Measurements from ENCODE around the gene CENPI.
A peak's percentile ranks its signal among the peaks of the same experiment; 100 is the strongest.
"Not testable (repeated sequence)": the region's sequence is repeated elsewhere in the genome, so short reads cannot be mapped to it uniquely, and the experiment has no call there.

The CENPI gene, protein sequence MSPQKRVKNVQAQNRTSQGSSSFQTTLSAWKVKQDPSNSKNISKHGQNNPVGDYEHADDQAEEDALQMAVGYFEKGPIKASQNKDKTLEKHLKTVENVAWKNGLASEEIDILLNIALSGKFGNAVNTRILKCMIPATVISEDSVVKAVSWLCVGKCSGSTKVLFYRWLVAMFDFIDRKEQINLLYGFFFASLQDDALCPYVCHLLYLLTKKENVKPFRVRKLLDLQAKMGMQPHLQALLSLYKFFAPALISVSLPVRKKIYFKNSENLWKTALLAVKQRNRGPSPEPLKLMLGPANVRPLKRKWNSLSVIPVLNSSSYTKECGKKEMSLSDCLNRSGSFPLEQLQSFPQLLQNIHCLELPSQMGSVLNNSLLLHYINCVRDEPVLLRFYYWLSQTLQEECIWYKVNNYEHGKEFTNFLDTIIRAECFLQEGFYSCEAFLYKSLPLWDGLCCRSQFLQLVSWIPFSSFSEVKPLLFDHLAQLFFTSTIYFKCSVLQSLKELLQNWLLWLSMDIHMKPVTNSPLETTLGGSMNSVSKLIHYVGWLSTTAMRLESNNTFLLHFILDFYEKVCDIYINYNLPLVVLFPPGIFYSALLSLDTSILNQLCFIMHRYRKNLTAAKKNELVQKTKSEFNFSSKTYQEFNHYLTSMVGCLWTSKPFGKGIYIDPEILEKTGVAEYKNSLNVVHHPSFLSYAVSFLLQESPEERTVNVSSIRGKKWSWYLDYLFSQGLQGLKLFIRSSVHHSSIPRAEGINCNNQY

DNA sequence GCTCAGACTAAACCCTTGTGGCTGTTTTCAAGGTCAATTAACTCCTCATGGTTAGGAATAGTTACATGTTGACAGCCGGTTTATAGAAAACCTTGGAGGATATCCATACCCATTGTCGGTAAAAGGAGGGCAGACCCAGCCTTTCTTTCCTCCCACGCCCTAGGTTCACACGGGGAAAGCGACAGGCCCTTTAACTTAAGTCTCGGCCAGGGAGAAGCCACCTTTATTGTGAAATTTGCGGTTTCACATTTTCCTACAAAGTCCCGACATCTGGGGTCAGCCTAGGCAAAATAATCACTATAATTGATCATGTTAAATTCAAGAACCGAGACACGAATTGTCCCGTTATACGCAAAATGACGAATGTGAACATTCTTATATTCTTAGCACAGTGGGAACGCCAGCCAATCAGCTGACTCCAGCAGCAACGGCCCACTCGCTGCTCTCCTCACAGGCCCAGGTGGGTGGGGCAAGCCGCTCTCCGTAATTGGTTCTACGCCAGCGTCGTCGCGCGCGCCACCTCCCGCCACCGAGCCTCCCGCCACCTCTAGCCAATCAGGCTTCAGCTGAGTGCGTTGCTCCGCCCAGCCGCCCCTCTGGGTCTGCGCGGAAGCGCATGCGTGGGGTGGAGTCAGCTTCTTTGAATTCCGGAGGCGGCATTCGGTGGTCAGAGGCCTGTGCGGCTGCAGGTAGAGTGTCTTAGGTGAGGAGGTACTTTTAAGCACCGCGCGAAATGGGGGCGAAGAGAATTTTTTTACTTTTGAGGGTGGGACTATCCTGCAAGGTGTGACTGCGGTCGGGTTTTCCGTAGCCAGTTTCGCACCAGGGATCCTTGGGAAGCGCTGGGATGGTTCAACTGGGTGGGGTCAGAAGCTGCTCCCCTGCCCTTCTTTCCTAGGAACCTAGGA is at the start of gene CENPI:
CENPI (plus strand) TSS at position 659 of the 908 bp plus-strand sequence. CDS start 2,867 bp downstream, outside the sequence.
- peak; percentile 96 for DNase-seq

DNA sequence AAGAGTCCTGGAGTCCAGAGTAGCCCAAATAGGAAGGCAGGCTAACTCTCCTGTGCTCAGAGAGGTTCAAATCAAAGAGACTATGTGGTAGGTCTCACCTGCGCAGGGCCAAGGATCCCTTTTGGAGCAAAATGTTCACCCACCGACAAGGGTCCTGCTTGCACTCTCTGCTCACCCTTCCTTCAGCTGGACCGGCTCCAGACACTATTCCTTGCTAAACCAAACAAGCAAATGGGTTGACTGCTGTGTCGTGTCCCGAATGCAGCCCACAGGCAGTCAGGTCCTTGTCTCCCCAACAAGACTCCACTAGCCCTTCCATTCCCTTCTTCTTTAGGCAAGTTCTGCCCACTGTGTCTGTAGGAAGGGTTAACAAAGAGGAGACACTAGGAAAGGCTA is 46.9 kb upstream of the CENPI start:
- DNase-seq = no peak

DNA sequence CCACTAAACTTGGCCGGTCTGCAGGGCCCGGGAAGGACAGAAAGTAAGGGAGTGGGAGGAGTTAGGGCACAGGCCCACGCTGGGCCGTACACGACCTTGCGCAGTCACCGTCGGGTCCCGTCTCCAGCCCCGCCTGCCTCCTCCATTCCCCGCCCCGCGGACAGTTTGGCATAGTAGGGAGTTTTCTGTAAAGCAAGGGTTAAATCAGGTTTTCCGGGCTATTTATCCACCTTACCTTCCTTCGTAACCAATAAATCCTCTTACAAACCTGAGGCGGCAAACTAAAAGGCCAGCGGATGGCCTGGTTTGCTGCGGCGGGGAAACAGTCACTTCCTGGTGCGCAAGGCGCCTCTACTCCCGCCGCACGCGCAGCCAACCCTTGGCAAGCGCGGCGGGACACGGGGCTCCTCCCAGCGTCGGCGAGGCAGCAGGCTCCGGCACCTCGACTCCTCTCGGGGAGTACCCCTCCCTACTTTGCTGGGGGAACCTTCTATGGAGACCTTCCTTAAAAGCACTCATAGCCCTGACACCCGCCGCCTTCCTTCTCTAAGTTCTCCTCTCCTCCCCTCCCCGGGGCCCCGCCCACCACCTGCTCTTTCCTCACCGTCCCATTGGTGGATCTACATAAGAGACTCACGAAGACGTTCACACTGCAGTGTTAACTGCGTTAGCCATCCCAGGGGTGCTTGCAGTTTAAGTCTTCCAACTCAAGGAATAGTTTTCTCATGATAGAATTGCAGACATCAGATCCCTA is 46.3 kb upstream of the CENPI start, which contains the start of gene TRMT2B:
TRMT2B (minus strand) TSS at position 563 of the 754 bp plus-strand sequence. CDS start 9,822 bp downstream, outside the sequence.
- peak; percentile 85 for DNase-seq

DNA sequence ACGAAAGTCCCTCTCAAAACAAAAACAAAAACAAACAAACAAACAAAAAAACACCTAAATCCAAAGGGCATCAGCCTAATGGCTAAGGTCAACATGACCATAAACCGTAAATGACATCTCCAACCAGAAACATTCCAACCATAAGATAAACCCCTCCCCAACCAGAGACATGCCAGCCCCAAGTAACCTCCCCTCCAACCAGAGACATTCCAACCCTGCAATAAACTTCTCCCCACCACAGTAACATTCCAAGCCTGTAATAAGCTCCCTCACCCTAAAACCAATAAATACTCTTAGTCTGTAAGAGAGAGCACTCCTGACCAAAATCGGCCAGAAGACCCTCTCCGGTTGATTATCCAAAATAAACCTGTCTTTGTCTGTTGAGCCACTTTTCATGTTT is 41.5 kb upstream of the CENPI start:
- DNase-seq = not testable (repeated sequence)

DNA sequence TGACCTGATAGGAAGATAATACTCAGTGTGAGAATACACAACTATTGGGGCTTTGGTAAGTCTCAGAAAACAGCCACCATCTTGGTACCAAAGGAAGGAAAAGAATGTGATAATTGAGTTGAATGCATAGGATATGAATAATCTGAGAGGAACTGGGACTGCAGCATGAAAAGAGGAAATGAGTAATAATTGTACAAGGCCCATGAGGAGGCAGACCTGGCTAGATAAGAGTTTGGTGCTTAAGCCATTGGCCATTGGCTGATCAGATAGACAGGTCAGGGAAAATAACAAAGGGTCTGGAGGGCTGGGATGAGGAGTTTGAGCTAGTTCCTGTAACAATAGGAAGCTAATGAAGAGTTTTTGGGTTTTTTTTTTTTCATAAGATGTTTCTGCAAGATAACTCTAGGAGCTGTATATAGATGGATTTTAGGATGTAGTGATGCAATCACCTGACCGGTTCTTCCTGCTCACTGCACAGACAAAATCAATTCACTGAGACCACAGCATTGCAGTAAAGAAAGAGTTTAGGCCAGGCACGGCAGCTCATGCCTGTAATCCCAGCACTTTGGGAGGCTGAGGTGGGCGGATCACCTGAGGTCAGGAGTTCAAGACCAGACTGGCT is 40.8 kb upstream of the CENPI start:
- DNase-seq = no peak

DNA sequence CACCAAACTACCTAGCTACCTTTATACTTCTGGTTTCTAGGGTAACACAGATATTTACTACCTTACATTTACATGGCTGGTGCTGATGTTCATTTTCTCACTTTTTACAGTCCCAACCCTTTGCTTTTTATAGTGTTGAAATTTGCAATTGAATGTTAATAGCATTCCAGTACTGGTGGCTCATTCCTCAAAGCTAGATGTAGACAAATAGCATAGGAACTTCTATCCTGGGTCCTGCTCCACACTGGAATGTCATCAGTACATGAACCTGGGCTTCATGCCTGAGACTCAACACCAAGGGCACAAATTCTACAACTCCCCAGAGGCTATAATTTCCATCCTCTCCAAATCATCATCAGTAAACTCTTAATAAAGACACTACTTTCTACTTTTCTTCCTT is 35.8 kb upstream of the CENPI start:
- no peak for DNase-seq

DNA sequence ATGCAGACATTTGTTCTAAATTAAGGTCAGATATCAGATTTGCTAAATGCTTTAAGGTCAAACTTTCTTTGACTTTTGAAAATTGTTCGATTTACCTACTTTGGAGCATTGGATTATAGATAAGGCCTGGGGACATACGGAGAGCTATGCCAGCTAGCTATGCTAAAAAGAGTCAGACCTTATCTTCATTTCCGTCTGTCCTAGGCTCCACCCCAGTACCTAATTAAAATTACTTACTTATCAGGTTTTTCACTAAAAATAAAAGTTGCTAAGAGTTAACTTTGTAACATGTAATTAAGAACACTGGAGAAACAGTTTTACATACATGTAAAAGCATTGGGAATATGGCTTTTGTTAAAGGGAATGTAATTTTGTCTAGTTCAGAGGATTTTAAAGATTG is 26.4 kb upstream of the CENPI start:
- DNase-seq = no peak

DNA sequence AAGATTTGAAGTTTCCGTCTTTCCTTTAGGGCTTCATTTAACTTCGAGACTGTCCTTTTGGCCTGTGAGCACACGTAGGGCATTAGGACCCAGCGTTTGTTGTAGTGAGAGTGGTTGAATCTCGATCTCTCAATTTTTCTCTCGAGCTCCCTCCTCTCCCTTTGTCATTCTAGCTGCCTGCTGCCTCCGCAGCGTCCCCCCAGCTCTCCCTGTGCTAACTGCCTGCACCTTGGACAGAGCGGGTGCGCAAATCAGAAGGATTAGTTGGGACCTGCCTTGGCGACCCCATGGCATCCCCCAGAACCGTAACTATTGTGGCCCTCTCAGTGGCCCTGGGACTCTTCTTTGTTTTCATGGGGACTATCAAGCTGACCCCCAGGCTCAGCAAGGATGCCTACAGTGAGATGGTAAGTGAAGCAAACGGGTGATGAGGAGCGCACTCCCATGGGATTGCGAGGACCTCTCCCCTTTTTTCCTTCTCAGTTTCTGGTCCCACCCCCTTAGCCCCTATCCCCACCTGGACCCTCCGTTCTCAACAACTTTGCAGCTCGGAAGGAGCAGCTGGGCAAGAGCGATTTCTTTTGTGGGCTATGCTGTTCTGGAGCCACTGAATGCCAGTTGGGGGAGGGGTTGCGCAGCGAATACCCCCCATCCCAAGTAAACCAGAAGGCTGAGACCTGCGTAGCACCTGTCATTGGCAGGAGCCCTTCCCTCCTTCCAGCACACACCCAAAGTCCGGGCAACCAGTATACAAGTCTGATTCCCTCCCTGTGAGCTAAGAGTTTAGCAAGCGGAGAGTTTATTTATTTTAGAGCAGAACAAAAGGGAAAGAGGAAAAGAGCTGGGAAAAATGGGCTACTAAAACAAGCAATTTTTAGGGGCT is 19.0 kb upstream of the CENPI start, which contains the start of gene TMEM35A:
TMEM35A (plus strand) TSS at position 164 of the 883 bp plus-strand sequence; CDS start at position 288, 124 bp downstream.
- DNase-seq = no peak

DNA sequence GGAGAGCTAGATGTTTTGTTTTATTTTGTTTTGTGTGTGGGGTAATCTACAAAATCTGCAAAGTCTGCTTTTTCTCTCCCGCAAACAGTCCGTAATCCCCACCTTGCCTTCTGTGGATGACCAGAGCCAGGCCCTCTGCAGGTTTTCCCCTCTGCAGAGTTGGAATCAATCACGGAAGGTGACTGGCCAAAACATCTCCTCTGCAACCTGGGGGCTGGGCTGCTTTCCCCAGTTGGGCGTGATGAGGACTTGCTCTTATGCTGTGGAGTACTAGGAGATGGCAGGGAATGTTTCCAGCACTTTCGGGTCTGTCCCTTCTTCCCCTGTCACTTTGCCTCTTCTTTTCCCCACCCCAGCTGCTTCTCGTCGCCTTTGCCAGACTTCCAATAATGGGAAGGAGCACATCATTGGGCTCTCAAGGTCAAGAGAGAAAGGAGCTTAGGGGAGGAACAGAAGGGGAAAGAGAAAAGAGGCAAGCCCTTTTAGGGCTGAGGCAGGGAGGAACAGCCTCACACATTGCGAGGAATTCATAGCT is 18.2 kb upstream of the CENPI start:
- DNase-seq = no peak

DNA sequence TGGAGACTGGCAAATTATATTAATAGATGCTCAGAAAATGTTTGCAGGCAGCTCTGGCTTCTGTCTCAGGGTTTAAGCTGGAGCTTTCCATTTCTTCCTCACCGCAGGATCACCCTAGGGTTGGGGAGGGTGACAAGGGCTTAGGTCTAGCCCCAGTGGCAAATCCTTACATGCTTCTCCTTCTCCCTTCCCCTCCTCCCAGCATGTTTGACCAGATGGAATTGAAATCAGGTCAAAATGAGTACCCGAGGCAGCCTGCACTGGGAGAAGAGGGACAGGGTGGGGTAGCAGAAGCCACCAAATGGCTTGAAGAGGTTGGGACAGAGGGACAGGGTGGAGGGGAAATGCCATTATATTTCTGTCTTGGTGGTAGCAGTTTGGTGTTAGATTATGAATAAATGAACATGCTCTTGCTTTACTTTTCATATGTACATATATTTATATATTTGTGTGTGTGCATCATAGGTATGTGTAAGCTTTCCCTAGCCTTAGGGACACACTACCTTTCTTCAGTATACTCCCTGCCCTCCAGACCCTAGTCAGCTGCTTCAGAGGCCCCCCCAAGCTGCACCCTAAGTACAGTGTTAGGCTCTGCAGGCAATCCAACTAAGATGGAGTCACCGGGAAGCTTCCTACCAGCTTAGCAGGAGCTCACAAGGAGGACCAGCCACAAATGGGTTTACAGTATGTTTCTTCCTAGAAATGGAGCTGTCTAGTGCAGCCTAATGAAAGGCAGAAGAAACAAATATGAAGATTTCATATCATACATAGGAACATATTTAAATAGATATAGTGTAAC is 17.5 kb upstream of the CENPI start:
- no peak for DNase-seq

DNA sequence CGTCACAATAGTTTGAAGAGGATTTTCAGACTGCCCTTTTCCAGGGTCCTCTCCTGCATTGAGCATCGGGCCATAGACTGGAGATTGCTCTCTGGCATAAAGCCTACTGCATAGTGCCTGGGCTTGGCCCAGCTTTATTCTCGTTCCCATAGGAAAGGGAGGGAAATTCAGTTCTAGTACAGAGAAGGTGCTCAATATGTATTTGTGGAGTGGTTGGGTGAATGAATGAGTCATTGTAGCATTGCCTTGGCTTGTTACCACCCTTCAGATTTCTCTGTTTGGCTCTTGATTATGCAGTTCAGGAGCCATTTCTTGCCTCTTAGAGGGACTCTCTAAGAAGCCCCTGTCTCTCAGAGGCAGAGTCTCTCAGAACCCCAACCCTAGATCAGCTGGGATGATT is 16.8 kb upstream of the CENPI start:
- no peak for DNase-seq

DNA sequence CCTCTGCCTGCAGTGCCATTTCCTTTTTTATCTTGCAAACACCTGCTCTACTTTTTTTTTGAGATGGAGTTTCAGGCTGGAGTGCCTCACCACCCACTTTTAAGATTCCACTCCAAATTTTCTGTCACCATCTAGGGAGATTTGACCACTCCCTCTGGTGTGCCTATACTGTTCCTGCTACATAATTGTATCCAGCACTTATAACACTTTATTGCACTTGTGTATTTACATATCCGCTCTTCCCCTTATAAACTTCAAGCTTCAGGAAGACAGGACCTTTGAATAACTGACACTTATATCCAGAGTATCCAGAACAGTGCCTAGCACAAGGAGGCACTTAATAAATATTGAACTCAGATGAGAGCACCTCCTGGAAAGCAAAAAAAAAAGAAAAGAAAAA is 6.2 kb upstream of the CENPI start:
- no peak for DNase-seq

DNA sequence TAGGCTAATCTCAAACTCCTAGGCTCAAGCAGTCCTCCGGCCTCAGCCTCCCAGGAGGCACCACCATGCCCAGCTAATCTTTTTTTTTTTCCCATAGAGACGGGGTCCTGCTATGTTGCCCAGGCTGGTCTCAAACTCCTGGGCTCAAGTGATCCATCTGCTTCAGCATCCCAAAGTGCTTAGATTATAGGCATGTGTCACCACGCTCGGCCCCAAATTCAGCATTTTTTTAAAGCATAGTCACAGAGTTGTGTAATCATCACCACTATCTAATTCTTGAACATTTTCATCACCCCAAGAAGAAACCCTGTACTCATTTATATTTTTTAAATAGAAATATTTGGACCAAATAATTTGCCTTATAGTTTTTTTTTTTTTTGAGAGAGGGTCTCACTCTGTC is 10.3 kb downstream of the CENPI start:
- DNase-seq = no peak

DNA sequence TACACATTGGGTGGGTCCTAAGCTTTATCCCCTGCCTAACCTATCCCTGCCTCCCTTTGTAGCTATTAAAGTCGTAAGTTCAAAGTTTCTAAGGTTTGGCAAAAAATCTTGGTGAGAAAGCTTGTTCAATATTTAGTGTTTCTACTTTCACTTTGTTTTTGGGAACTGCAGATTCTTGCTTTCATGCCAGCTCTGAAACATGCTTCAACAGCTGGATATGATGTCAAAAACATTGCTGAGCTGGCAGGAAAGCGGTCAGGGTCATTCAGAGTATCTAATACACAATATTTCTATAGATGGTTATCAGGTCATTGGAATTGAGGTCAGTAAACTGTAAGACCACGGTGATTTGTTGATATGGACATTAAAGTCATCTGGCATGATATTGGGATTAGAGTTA is 19.7 kb downstream of the CENPI start:
- DNase-seq = no peak

DNA sequence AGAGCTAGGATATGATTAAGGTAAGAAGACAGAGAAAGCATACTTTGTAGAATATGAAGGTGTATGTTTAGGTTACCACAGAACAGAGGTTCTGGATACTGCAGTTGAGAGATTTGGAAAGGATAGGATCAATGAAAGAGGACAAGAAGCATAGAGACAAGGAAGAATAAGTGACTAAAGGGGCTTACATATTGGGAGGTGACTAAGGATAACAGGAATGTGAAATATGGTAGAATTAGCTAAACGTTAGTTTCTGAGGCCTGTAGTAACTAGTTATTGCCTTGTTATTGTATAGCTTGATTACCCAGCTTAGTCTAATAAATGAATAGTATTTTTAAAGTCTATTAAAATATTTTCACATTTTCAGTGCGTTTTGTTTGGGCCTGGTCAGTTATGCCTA is 38.2 kb downstream of the CENPI start:
- DNase-seq = no peak

Measured in CD4-positive, alpha-beta T cell treated with Interleukin-17A for 1 hour (primary cell).